ENCODE measurements around the gene PDCD1. TPM values are rescaled to one million over a fixed set of nuclear protein-coding genes. Genes with fewer than 3 reads are reported as not detected.
A peak's percentile ranks its signal among the peaks of the same experiment; 100 is the strongest.
"Not testable (repeated sequence)": the region's sequence is repeated elsewhere in the genome, so short reads cannot be mapped to it uniquely, and the experiment has no call there.

The PDCD1 gene
- total RNA-seq, 2 experiments from 2014 or later = 33.2 to 37.2 TPM

- ChIA-PET CTCF (no interaction called here), POLR2A (interaction anchor here (0.6 kb wide), 1 partner anchor 177 kb away, joined by 3 read pairs; no protein-coding TSS in a partner anchor)
- H3K4me1 Mint-ChIP-seq = peaks cover 45% of the 10 kb centered on the region
- no peak overlapping the region for H3K4me3 Mint-ChIP-seq
- no peaks in the 10 kb centered on the region for H3K9me3 Mint-ChIP-seq (ENCODE audit: low read depth)
- ATAC-seq = no peak
- H3K36me3 Mint-ChIP-seq (ENCODE audit: low read depth) = peaks cover 36% of the 10 kb centered on the region
- intact Hi-C loops (cut with DNase I, micrococcal nuclease) = loop anchor here (5.0 to 10.0 kb wide), 3 partner anchors 528 to 1320 kb away; partner anchors contain the start of genes DUSP28 (in 1 of the 2), FARP2 (in 1 of the 2) and RNPEPL1 (in 1 of the 2)
- no peak for DNase-seq
- no peak overlapping the region for H3K27ac Mint-ChIP-seq
- H3K27me3 Mint-ChIP-seq = no peaks in the 10 kb centered on the region
Observed at GRCh38 chr2:241884951-241885290, 26.2 kb upstream of the PDCD1 start.

GRCh38 chr2:241882091-241882625 lies 23.5 kb upstream of the PDCD1 start:
- peaks cover 21% of the 10 kb centered on the region for H3K36me3 Mint-ChIP-seq (ENCODE audit: low read depth)
- no peaks in the 10 kb centered on the region for H3K27me3 Mint-ChIP-seq
- peak; percentile 86 for DNase-seq
- H3K27ac Mint-ChIP-seq = peak overlapping the region; percentile 80
- no peaks in the 10 kb centered on the region for H3K9me3 Mint-ChIP-seq (ENCODE audit: low read depth)
- intact Hi-C loops (cut with DNase I, micrococcal nuclease) = loop anchor here (5.0 to 10.0 kb wide), 3 partner anchors 525 to 1317 kb away; partner anchors contain the start of genes DUSP28 (in 1 of the 2), FARP2 (in 1 of the 2) and RNPEPL1 (in 1 of the 2)
- peaks cover 37% of the 10 kb centered on the region for H3K4me1 Mint-ChIP-seq
- peak; percentile 43 for ATAC-seq
- ChIA-PET CTCF (no interaction called here), POLR2A (no interaction called here)
- peak overlapping the region; percentile 82 for H3K4me3 Mint-ChIP-seq

- ChIA-PET CTCF (interaction anchor here (4.0 kb wide), 1 partner anchor 13 kb away, joined by 33 read pairs; the partner anchor contains the start of gene RTP5), POLR2A (interaction anchor here (0.6 to 0.8 kb wide), 3 partner anchors 9 to 178 kb away, joined by 3 to 13 read pairs (median 3); partner anchors contain the start of gene ING5)
- peaks cover 26% of the 10 kb centered on the region for H3K4me1 Mint-ChIP-seq
- peak overlapping the region; percentile 97 for H3K27ac Mint-ChIP-seq
- H3K4me3 Mint-ChIP-seq = peak overlapping the region; percentile 82
- H3K36me3 Mint-ChIP-seq (ENCODE audit: low read depth) = peaks cover 15% of the 10 kb centered on the region
- DNase-seq (no peak), ATAC-seq (no peak)
- intact Hi-C loops (cut with DNase I, micrococcal nuclease) = loop anchor here (1.0 to 10.0 kb wide), 20 partner anchors 21 to 1319 kb away; partner anchors contain the start of genes ATG4B (in 2 of the 2), D2HGDH (in 2 of the 2), DTYMK (in 2 of the 2) and FARP2 (in 2 of the 2)
- H3K27me3 Mint-ChIP-seq = no peaks in the 10 kb centered on the region
- no peaks in the 10 kb centered on the region for H3K9me3 Mint-ChIP-seq (ENCODE audit: low read depth)
Observed at GRCh38 chr2:241880311-241881073, 21.8 kb upstream of the PDCD1 start.

GRCh38 chr2:241879326-241879725 lies 20.6 kb upstream of the PDCD1 start:
- Mint-ChIP-seq H3K4me3 (peak overlapping the region; percentile 82), H3K4me1 (peaks cover 28% of the 10 kb centered on the region), H3K27ac (no peak overlapping the region)

GRCh38 chr2:241877989-241878970 lies 19.6 kb upstream of the PDCD1 start:
- Mint-ChIP-seq H3K36me3 (ENCODE audit: low read depth) (peaks cover 4% of the 10 kb centered on the region), H3K27me3 (no peaks in the 10 kb centered on the region), H3K27ac (no peak overlapping the region), H3K9me3 (ENCODE audit: low read depth) (no peaks in the 10 kb centered on the region), H3K4me1 (peaks cover 26% of the 10 kb centered on the region), H3K4me3 (no peak overlapping the region)
- intact Hi-C loops (cut with DNase I, micrococcal nuclease) = loop anchor here in 1 of 2 experiments (1.0 to 5.0 kb wide), 3 partner anchors 242 to 1026 kb away; no protein-coding TSS in a partner anchor
- ATAC-seq (peak; percentile 21), DNase-seq (peak; percentile 88)
- ChIA-PET POLR2A (interaction anchor here (0.7 to 0.8 kb wide), 3 partner anchors 10 to 192 kb away, joined by 3 to 4 read pairs (median 4); partner anchors contain the start of gene DTYMK), CTCF (interaction anchor here (0.6 to 4.0 kb wide), 26 partner anchors 11 to 247 kb away, joined by 3 to 33 read pairs (median 4); partner anchors contain the start of genes D2HGDH, DTYMK, ING5 and RTP5)

More at GRCh38 chr2:241879326-241879725, 20.6 kb upstream of the PDCD1 start:
- H3K36me3 Mint-ChIP-seq (ENCODE audit: low read depth) = peaks cover 8% of the 10 kb centered on the region
- CTCF ChIA-PET = interaction anchor here (0.6 to 4.0 kb wide), 14 partner anchors 12 to 248 kb away, joined by 3 to 33 read pairs (median 4); partner anchors contain the start of genes D2HGDH, DTYMK and RTP5
- intact Hi-C loops (cut with DNase I, micrococcal nuclease) = loop anchor here in 1 of 2 experiments (5.0 kb wide), 1 partner anchor 1027 kb away; no protein-coding TSS in a partner anchor
- H3K9me3 Mint-ChIP-seq (ENCODE audit: low read depth) = no peaks in the 10 kb centered on the region
- DNase-seq (no peak), ATAC-seq (no peak)
- H3K27me3 Mint-ChIP-seq = no peaks in the 10 kb centered on the region
- POLR2A ChIA-PET = interaction anchor here (0.7 to 0.8 kb wide), 2 partner anchors 11 to 193 kb away, joined by 3 to 4 read pairs; partner anchors contain the start of gene DTYMK

- POLR2A ChIA-PET = no interaction called here
Observed at GRCh38 chr2:241877197-241877685, 18.5 kb upstream of the PDCD1 start.

GRCh38 chr2:241876528-241877196 lies 18.0 kb upstream of the PDCD1 start:
- ChIA-PET POLR2A (no interaction called here), CTCF (interaction anchor here (0.5 to 1.2 kb wide), 5 partner anchors 137 to 575 kb away, joined by 3 to 5 read pairs (median 3); no protein-coding TSS in a partner anchor)
- ATAC-seq = no peak
- H3K4me3 Mint-ChIP-seq = no peak overlapping the region
- intact Hi-C loops (cut with DNase I, micrococcal nuclease) = loop anchor here in 1 of 2 experiments (5.0 kb wide), 1 partner anchor 1024 kb away; no protein-coding TSS in a partner anchor
- H3K27ac Mint-ChIP-seq = no peak overlapping the region
- no peaks in the 10 kb centered on the region for H3K36me3 Mint-ChIP-seq (ENCODE audit: low read depth)
- H3K9me3 Mint-ChIP-seq (ENCODE audit: low read depth) = no peaks in the 10 kb centered on the region
- DNase-seq = no peak
- no peaks in the 10 kb centered on the region for H3K27me3 Mint-ChIP-seq
- peaks cover 15% of the 10 kb centered on the region for H3K4me1 Mint-ChIP-seq

More at GRCh38 chr2:241877197-241877685, 18.5 kb upstream of the PDCD1 start:
- CTCF ChIA-PET = interaction anchor here (0.5 to 1.2 kb wide), 5 partner anchors 137 to 575 kb away, joined by 3 to 5 read pairs (median 3); no protein-coding TSS in a partner anchor
- Mint-ChIP-seq H3K27me3 (no peaks in the 10 kb centered on the region), H3K4me3 (no peak overlapping the region), H3K36me3 (ENCODE audit: low read depth) (no peaks in the 10 kb centered on the region), H3K4me1 (peaks cover 15% of the 10 kb centered on the region), H3K27ac (no peak overlapping the region), H3K9me3 (ENCODE audit: low read depth) (no peaks in the 10 kb centered on the region)
- DNase-seq (no peak), ATAC-seq (no peak)
- intact Hi-C loops (cut with DNase I, micrococcal nuclease) = loop anchor here in 1 of 2 experiments (5.0 kb wide), 1 partner anchor 1025 kb away; no protein-coding TSS in a partner anchor

- H3K9me3 Mint-ChIP-seq (ENCODE audit: low read depth); CTCF ChIA-PET; H3K27ac Mint-ChIP-seq; H3K4me3 Mint-ChIP-seq; ATAC-seq; H3K27me3 Mint-ChIP-seq; H3K36me3 Mint-ChIP-seq (ENCODE audit: low read depth); POLR2A ChIA-PET: not testable (repeated sequence)
- intact Hi-C loops (cut with DNase I, micrococcal nuclease) = loop anchor here in 1 of 2 experiments (5.0 kb wide), 1 partner anchor 1024 kb away; no protein-coding TSS in a partner anchor
- peak; percentile 76 for DNase-seq
- peaks cover 19% of the 10 kb centered on the region for H3K4me1 Mint-ChIP-seq
Observed at GRCh38 chr2:241875754-241876527, 17.2 kb upstream of the PDCD1 start.

- CTCF ChIA-PET = interaction anchor here (1.2 kb wide), 1 partner anchor 15 kb away, joined by 4 read pairs; no protein-coding TSS in a partner anchor
- DNase-seq (no peak), ATAC-seq (no peak)
- Mint-ChIP-seq H3K9me3 (ENCODE audit: low read depth) (no peaks in the 10 kb centered on the region), H3K27me3 (no peaks in the 10 kb centered on the region), H3K36me3 (ENCODE audit: low read depth) (no peaks in the 10 kb centered on the region), H3K27ac (no peak overlapping the region), H3K4me1 (peaks cover 12% of the 10 kb centered on the region), H3K4me3 (no peak overlapping the region)
- intact Hi-C loops (cut with DNase I, micrococcal nuclease) = no loop called here
- POLR2A ChIA-PET = no interaction called here
Observed at GRCh38 chr2:241874277-241874925, 15.7 kb upstream of the PDCD1 start.
